Stimulated activated CD4-positive, alpha-beta T cell treated with anti-CD3 and anti-CD28 coated beads, Interleukin-2, amount 100 ng/mL, for 48 hours (primary cell): ENCODE measurements around the gene CD83.
A peak's percentile ranks its signal among the peaks of the same experiment; 100 is the strongest.

Experiments
- DNase-seq, 2 donors: peaks; one replicate each; pipeline ENCODE4 v3.0.0-alpha.2; 2020

Gene CD83

DNA sequence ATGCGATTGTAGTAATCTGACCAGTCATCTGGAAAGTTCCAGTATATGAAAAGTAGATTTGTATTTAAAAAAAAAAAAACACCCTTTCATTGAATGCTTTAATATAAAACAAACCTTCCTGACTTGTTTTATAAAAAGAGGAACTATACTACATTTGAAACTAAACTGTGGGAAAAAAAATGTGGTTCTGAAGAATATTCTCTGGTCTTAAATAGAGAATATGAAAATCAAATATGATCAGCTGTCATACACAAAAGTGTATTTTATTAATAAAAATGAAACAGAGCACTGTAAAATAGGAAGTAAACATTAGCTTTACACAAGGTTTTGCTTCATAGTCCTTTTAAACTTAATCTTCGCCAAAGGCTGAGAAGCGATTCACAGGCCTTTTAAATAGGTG lies 25.3 kb upstream of the CD83 start:
- DNase-seq = no peak

DNA sequence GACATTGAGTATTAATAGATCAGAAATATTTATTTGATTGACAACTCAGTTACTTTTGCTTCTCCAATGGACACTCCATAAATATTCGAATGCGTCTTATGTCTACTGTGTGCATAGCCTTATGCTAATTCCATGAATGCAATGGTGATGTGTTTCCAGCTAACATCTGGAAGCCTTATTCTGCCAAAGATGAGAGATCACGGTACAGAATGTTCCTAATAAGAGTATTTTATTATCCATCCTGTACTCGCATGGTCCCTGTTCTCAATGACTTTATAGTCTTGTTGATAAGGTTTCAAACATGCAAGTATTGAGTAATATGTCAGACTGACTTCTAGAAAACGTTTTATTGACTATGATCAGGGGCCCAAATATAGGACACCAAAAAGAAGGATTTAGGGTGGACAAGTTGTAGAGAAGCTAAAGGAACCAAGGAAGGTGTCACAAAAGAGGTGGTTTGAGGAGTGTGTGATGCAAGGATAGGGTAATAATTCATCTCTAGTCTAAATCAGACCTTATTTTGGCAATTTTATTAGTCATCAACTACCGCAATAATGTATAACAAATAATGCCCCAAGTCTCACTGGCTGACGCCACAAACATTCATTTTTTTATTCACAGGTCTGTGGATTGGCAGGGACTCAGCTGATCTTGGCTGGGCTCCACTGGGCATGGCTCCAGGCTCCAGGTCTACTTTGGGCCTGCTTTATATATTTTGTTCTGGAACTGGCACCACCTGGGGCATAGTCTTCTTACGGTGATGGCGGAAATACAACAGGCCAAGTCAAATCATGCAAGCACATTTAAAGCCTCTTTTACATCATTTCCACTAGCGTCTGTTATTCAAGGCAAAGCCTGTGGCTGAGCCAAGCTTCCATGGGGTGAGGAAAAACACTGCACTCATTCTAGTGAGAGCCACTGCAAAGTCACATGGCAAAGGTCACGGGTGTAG lies 24.5 kb upstream of the CD83 start:
- DNase-seq = no peak

- DNase-seq = no peak
These were observed 22.9 kb upstream of the CD83 start for GRCh38 chr6:14094721-14095120.

- no peak for DNase-seq
These were observed 22.1 kb upstream of the CD83 start for GRCh38 chr6:14095437-14095836.

GRCh38 chr6:14100138-14100537 lies 17.4 kb upstream of the CD83 start:
- no peak for DNase-seq

DNA sequence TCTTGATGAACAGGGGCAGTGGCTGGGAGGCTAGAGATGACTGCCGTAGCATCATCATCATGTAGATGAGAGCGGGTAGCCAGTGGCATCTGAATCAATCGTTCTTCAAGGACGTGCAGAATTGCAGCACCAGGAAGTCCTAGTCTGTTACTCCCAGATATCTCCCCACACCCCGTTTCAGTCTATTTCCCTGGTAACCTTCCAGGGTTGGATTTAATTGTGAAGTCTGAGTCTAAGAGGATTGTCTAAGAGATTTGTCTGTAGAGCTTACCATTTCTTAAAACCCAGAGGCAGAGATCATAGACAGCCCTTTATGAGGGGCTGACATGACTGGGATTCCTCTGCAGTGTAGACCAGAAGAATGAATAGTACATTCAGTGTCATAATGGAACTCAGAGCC lies 16.6 kb upstream of the CD83 start:
- DNase-seq = no peak

GRCh38 chr6:14102383-14102782 lies 15.2 kb upstream of the CD83 start:
- DNase-seq = no peak

- no peak for DNase-seq
These were observed 12.0 kb upstream of the CD83 start for GRCh38 chr6:14105547-14105946.

GRCh38 chr6:14107000-14107399 lies 10.6 kb upstream of the CD83 start:
- DNase-seq = no peak

GRCh38 chr6:14107711-14108494 lies 9.7 kb upstream of the CD83 start:
- no peak for DNase-seq

- DNase-seq = peak; percentile 13 to 30
These were observed 8.8 kb upstream of the CD83 start for GRCh38 chr6:14108571-14109410.

GRCh38 chr6:14109411-14109826 lies 8.2 kb upstream of the CD83 start:
- no peak for DNase-seq

DNA sequence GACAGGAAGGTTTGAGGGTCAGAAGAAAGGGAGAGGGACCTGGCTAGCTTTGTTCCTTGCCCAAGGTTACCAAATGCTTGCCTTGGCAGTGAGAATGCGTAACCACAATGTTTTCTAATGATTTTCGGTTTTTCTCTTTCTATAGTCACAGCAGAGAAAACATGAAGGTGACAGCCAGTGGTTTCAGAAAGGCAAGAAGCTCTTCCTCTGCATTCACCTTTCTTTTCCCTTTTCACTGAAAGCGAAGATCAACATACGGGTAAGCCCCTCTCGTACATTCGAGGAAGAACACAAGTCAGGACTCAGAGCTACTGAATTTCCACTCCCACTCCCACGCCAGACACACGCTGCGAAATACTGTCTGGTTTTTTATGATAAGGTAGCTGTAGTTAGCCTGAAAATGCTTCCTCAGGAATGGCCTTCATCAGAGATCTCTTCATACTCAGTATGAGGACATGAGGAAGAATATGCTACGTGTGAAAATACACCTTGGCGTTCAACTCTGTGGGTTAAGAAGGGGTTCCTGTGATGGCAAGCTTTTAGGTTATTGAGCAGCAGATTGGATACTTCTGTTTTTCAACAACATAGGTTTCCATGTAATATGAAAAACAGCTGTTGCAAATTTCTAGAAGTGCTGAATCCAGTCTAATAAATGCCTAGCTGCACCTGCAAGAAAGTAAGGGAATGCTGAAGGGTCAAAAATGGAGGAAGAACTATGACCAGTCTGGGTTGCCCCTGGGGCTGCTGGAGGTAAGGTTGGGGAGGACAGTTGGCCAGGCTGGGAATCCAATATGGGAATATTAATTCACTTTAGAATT lies 7.4 kb upstream of the CD83 start:
- DNase-seq = no peak

DNA sequence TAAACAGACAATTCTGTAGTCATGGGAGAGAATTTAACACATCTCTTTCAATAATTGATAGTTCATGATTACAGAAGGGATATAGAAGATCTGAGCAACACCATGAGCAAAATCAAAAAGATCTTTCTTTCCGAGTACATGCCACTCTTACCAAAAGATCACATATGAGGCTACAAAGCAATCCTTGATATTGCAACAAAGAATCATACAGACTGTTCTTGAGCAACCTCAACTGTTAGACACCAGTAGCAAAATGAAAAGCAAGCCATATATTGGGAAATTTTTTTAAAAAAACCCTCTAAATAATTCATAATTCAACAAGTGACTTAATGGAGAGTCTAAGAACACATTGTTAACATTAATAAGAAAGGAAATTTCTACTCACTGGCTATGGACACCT lies 3.6 kb upstream of the CD83 start:
- no peak for DNase-seq

DNA sequence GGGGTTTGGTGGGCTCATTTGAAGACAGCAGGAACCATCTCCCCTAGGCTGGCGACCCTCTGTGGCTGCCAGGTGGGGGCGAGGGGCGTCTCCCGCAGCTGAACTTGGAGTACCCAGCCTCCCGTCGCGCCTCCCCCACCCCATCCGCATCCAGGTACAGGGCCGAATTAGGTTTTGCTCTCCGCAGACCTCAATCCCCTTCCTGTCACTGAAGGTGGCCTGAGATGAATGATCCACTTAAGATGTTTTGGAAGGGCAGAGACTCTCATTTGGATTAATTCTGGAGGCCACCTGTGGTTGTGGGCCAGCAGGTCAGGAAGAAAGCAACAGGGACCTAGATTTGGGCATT lies 493 bp downstream of the CD83 start:
- DNase-seq = no peak

GRCh38 chr6:14118446-14118845 lies 874 bp downstream of the CD83 start:
- DNase-seq = no peak

DNA sequence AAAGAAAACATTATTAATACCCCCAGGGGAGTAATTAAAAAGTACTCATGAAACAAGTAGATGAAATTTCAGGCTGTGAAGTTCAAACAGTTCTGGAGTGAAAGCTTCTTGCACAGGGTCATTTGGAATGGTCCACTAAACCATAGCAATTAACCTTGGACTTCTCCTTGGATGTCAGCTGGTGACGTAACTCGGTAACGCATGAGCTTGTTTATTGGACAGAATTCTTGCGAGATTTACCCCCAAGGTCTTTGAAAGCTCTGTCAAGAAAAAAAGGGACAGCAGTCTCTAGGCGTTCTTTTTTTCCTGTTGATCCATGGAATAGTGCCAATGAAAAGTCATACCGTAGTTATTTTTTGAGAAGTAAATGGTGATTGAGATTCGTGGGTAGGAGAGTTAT lies 2.2 kb downstream of the CD83 start:
- DNase-seq = no peak

- no peak for DNase-seq
These were observed 3.0 kb downstream of the CD83 start for GRCh38 chr6:14120546-14120945.

DNA sequence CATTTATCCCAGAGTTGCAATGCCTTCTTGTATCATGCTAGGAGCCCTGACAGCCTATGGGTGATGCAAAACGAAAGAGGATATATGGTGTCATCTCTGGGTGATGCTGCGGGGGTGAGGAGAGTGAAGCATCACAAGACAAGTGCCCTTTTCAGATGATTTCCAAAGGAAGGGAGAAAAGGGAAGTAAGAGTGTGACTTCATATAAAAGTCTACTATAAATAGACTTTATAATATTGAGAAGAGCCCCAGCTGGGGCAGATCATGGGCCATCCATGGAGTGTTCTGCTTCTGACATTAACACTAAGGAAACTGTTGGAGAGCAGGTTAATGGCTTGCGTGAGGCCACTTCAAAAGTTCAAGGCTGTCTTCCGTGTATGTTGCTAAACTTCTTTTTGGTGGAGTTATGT lies 4.4 kb downstream of the CD83 start:
- peak; percentile 18 to 35 for DNase-seq

DNA sequence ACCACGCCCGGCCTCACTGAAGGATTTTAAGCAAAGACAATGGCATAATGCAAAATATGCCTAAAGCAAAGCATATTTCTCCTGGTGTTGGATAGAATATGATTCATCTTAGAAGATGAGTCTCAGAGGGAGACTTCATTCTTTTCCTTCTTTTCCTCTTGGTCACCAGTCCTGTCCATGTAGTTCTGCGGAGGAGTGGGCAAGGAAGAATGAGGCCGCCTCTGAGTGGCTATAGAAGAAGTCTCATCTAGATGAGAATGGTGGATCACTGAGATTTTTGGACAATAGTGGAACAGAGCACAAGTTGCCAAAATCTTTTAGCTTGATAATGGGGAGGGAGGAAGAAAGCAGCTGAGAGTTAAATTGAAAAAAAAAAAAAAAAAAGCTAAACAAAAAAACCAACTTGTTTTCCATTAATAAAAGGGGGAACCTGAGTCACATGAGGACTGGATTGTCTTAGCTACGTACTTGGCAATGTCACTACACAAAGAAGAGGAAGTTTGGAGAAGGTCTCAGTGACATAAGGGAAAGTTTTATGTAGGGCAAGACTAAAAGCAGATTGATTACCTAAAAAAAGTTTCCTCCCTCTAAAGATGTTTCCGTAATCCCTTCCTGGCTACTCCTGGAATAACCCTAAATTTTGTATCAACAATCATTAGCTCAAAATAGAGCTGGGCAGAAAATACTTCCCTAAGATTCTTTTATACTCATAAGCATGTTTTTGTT lies 6.0 kb downstream of the CD83 start:
- no peak for DNase-seq

DNA sequence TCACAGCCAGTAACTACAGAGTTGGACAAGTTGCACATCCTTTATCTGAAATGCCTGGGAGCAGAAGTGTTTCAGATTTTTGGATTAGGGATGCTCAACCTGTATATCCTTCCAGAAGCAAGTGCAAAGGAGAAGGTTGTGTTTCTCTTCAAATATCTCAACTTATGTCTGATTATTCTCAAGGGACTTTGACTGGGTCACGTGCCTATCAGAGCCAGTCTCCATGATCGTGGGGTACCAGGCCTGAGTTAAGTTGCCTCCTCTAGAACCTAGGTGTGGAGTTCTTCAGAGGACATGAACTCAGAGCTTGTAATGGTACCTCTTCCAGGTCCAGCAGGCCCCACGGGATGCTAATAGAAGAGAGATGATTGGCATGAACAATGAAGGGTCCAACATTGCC lies 7.8 kb downstream of the CD83 start:
- no peak for DNase-seq

DNA sequence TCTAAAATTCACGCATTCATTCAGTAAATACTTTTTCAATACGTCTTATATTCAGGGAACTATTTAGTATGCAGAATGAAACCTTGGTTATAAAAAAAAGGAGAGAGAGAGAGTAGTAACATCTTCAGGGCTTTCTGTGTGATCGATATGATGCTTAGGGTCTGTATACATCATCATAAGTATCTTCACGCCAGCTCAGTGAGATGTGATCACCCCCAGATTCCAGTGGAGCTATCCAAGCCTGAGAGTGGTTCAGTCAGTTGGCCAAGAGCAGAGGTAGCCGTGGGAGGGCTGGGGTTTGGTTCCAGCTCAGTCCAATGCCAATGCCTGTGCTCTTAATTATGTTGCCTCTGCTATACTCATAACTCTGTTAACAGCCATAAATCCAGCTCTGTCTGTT lies 8.6 kb downstream of the CD83 start:
- DNase-seq = no peak
